HT1080 (cell line): ENCODE measurements around the gene CETN1. TPM values are rescaled to one million over a fixed set of nuclear protein-coding genes. Genes with fewer than 3 reads are reported as not detected.

Experiments
- DNase-seq: peaks from one replicate; pipeline ENCODE4 v3.0.0-alpha.2; 2015; ENCODE audit warnings: low read depth
- total RNA-seq: library from RNA; depleted of rRNA; stranded (reverse); fragments of >200 nt; shearing (Covaris generic); gene quantifications from 2 replicates; pipeline ENCODE4 v1.2.3, GENCODE V29; 2014; rRNA removed

Gene CETN1
- total RNA-seq, 1 experiment from 2014 or later, result not detected

GRCh38 chr18:621291-622043 is 41.3 kb downstream of the CETN1 start:
- DNase-seq, result peak; percentile 31

DNA sequence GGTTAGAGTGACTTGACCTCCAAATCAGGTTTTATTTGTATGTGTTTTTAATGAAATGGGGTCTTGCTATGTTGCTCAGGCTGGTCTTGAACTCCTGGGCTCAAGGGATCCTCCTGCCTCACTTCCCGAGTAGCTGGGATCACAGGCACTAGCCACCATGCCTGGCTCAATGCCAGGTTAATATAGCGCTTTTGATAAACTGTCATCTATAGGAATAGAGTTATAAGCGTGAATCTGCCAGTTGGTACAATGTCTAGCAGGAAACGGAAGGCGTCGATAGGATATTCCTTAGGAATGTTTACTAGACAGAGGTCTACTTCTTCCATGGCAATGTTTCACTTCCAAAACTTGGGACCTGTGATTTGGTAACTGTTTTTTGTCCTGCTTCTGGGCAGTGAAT is 42.1 kb downstream of the CETN1 start:
- no peak for DNase-seq

- peak; percentile 21 for DNase-seq
Observed at GRCh38 chr18:623761-624620, 43.8 kb downstream of the CETN1 start.

DNA sequence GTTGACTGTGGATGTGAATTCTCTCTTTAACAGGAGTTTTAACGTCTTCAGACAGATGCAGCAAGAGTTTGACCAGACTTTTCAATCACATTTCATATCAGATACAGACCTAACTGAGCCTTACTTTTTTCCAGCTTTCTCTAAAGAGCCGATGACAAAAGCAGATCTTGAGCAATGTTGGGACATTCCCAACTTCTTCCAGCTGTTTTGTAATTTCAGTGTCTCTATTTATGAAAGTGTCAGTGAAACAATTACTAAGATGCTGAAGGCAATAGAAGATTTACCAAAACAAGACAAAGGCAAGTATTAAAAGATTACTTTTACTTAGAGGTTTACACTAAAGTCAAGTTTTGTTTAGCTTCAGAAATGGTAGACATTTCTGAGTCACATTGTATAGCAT is 47.1 kb downstream of the CETN1 start:
- DNase-seq, result no peak

DNA sequence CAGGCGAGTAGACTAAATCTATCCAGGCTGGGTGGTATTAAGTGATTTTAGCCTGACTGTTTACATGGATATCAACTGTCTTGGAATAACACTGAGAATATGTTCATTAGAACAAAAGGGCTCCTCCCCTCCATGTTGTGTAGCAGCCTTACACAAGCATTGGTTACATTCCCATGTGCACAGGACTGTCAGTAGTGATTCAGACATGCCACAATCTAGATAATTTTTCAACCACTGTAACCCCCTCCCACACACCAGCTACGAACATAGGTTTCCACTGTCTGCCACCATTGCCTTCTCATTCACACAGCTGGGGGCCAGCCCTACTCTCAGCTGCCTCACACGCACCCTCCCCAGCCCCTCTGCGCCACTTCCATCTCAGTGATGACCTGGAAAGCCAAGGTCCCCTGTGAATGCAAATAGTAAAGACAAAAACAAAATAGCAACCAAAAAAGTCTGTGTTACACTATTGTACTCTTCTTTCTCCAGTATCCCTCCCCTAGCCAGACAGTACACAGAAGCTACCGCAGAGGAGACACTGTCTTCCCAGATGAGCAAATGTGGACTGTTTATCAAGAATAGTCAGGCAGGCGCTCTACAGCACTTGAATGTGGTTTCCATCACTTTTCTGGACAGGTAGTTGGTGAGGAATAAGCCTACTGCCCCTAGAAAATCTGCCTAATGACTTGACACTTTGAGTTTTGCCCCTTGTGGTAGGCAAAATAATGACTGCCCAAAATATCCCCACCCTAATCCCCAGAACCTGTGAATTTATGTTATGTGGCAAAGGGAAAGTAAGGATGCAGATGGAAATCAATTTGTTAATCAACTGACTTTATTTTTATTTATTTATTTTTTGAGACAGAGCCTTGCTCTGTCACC is 49.3 kb downstream of the CETN1 start:
- DNase-seq, result no peak

- no peak for DNase-seq
Observed at GRCh38 chr18:631560-631959, 51.4 kb downstream of the CETN1 start.

Other genes with a start within 250 kb of the CETN1 start
- gene COLEC12, start 79.7 kb upstream of the CETN1 start, total RNA-seq, result not detected in 2 replicates
- not detected in 2 replicates for gene CLUL1, start 16.6 kb downstream of the CETN1 start, total RNA-seq
- 59.2 and 135 TPM in 2 replicates for gene TYMS, start 77.3 kb downstream of the CETN1 start, total RNA-seq
- gene ENOSF1, start 132.2 kb downstream of the CETN1 start, total RNA-seq, result 10.0 and 11.0 TPM in 2 replicates
- 30.2 and 33.8 TPM in 2 replicates for gene YES1, start 231.9 kb downstream of the CETN1 start, total RNA-seq